DOHH2 (cell line): Measurements from ENCODE around the gene PDE7B.

ENCODE experiments used
- H3F3A ChIP-seq: fragments of 200-600 bp; sonication (generic), shearing (Covaris generic); 2 replicates; pipeline ENCODE4 v1.6.0; 2016; ENCODE audit warnings: antibody characterized with exemption, mild to moderate bottlenecking; ENCODE audit not compliant: control insufficient read depth, insufficient read depth
- H3K27ac ChIP-seq: fragments of 200-600 bp; sonication (generic); 2 replicates; pipeline ENCODE4 v1.5.1; 2014; ENCODE audit warnings: low read depth, mild to moderate bottlenecking, low read length, moderate library complexity
- H3K27me3 ChIP-seq: fragments of 200-600 bp; sonication (generic); 2 replicates; pipeline ENCODE4 v1.6.1; 2014; ENCODE audit warnings: mild to moderate bottlenecking, low read length, mixed read lengths; ENCODE audit not compliant: control insufficient read depth
- H3K36me3 ChIP-seq: fragments of 200-600 bp; sonication (generic); 2 replicates; pipeline ENCODE4 v1.6.1; 2014; ENCODE audit warnings: mild to moderate bottlenecking, low read length, moderate library complexity, mixed read lengths; ENCODE audit not compliant: control insufficient read depth
- H3K4me1 ChIP-seq: fragments of 200-600 bp; sonication (generic); 2 replicates; pipeline ENCODE4 v1.6.1; 2014; ENCODE audit warnings: mild to moderate bottlenecking, low read length, mixed read lengths; ENCODE audit not compliant: control insufficient read depth
- H3K4me2 ChIP-seq: fragments of 200-600 bp; sonication (generic); 2 replicates; pipeline ENCODE4 v1.6.0; 2014; ENCODE audit warnings: mild to moderate bottlenecking, low read length, moderate library complexity
- H3K4me3 ChIP-seq: fragments of 200-600 bp; sonication (generic); 2 replicates; pipeline ENCODE4 v1.5.1; 2014; ENCODE audit warnings: mild to moderate bottlenecking, low read length, mixed read lengths
- H3K79me2 ChIP-seq: fragments of 200-600 bp; sonication (generic); 2 replicates; pipeline ENCODE4 v1.6.1; 2014; ENCODE audit warnings: mild to moderate bottlenecking, low read length, mixed read lengths; ENCODE audit not compliant: control insufficient read depth
- H3K9me2 ChIP-seq: fragments of 200-600 bp; sonication (generic); replicated peaks from 2 replicates; pipeline ENCODE4 v1.6.1; 2014; ENCODE audit warnings: mild to moderate bottlenecking, low read length, mixed read lengths; ENCODE audit not compliant: control insufficient read depth
- H3K9me3 ChIP-seq: fragments of 200-600 bp; sonication (generic); 2 replicates; pipeline ENCODE4 v1.6.1; 2014; ENCODE audit warnings: antibody characterized with exemption, low read length, mixed read lengths; ENCODE audit not compliant: control insufficient read depth, insufficient read depth
- H4K20me1 ChIP-seq: fragments of 200-600 bp; sonication (generic); 2 replicates; pipeline ENCODE4 v1.6.0; 2014; ENCODE audit warnings: low read depth, mild to moderate bottlenecking, antibody characterized with exemption, low read length, moderate library complexity; ENCODE audit not compliant: control insufficient read depth, insufficient read depth
- EZH2phosphoT487 ChIP-seq: fragments of 200-600 bp; sonication (generic); IDR thresholded peaks from 2 replicates; pipeline ENCODE4 v1.6.1; 2017; ENCODE audit warnings: borderline replicate concordance, mild to moderate bottlenecking, antibody characterized with exemption, low read length, moderate library complexity, mixed read lengths
- TF ChIP-seq, protein P1 (sequence below): fragments of 200-600 bp; sonication (generic); IDR thresholded peaks from one replicate; pipeline ENCODE4 v1.5.1; 2014; ENCODE audit warnings: antibody characterized with exemption, mild to moderate bottlenecking, low read depth, low read length; ENCODE audit not compliant: poor library complexity, severe bottlenecking

The PDE7B gene

GRCh38 chr6:136169394-136170148 lies 318.1 kb downstream of the PDE7B start:
- no peak overlapping the region for H3K4me2 ChIP-seq
- H3K27me3 ChIP-seq: no peaks in the 10 kb centered on the region
- H4K20me1 ChIP-seq: no peaks in the 10 kb centered on the region
- TF ChIP-seq, protein P1, sequence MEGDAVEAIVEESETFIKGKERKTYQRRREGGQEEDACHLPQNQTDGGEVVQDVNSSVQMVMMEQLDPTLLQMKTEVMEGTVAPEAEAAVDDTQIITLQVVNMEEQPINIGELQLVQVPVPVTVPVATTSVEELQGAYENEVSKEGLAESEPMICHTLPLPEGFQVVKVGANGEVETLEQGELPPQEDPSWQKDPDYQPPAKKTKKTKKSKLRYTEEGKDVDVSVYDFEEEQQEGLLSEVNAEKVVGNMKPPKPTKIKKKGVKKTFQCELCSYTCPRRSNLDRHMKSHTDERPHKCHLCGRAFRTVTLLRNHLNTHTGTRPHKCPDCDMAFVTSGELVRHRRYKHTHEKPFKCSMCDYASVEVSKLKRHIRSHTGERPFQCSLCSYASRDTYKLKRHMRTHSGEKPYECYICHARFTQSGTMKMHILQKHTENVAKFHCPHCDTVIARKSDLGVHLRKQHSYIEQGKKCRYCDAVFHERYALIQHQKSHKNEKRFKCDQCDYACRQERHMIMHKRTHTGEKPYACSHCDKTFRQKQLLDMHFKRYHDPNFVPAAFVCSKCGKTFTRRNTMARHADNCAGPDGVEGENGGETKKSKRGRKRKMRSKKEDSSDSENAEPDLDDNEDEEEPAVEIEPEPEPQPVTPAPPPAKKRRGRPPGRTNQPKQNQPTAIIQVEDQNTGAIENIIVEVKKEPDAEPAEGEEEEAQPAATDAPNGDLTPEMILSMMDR: no peak
- no peak for TF ChIP-seq EZH2phosphoT487
- no peak overlapping the region for H3K4me3 ChIP-seq
- H3K9me2 ChIP-seq: no peaks in the 10 kb centered on the region
- no peaks in the 10 kb centered on the region for H3K36me3 ChIP-seq
- H3K27ac ChIP-seq: no peak overlapping the region
- no peaks in the 10 kb centered on the region for H3K9me3 ChIP-seq
- H3F3A ChIP-seq: no peaks in the 10 kb centered on the region
- no peaks in the 10 kb centered on the region for H3K79me2 ChIP-seq
- H3K4me1 ChIP-seq: no peaks in the 10 kb centered on the region

DNA sequence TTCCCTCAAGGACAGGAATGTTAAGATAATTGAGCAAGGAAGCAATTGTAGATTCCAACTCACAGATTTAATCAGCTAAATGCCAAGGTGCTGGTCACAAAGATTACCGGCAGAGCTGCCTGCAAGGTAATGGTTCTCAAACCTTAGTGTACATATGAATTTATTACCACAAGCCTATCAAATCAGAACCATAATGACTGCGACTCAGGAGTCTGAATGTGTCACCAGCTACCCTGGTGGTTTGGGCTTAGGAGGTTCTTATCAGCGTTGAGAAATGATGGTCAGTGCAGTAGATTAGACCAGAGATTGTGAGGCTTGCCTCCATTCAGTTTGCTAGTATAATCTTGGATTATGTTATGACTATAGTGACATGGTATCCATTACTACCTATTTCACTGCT lies 319.7 kb downstream of the PDE7B start:
- H3K4me1 ChIP-seq: no peaks in the 10 kb centered on the region
- no peaks in the 10 kb centered on the region for H3K9me3 ChIP-seq
- no peak overlapping the region for H3K4me2 ChIP-seq
- no peaks in the 10 kb centered on the region for H4K20me1 ChIP-seq
- H3K9me2 ChIP-seq: no peaks in the 10 kb centered on the region
- no peak overlapping the region for H3K4me3 ChIP-seq
- TF ChIP-seq, protein P1: no peak
- TF ChIP-seq EZH2phosphoT487: no peak
- no peak overlapping the region for H3K27ac ChIP-seq
- no peaks in the 10 kb centered on the region for H3K27me3 ChIP-seq
- H3K36me3 ChIP-seq: no peaks in the 10 kb centered on the region
- no peaks in the 10 kb centered on the region for H3K79me2 ChIP-seq
- no peaks in the 10 kb centered on the region for H3F3A ChIP-seq

- no peaks in the 10 kb centered on the region for H3K9me2 ChIP-seq
- H3K79me2 ChIP-seq: no peaks in the 10 kb centered on the region
- no peak overlapping the region for H3K4me3 ChIP-seq
- H3F3A ChIP-seq: no peaks in the 10 kb centered on the region
- no peaks in the 10 kb centered on the region for H3K9me3 ChIP-seq
- H3K36me3 ChIP-seq: no peaks in the 10 kb centered on the region
- TF ChIP-seq, protein P1: no peak
- no peak for TF ChIP-seq EZH2phosphoT487
- no peaks in the 10 kb centered on the region for H4K20me1 ChIP-seq
- H3K27me3 ChIP-seq: no peaks in the 10 kb centered on the region
- H3K4me2 ChIP-seq: no peak overlapping the region
- no peak overlapping the region for H3K27ac ChIP-seq
- H3K4me1 ChIP-seq: no peaks in the 10 kb centered on the region
Observed at GRCh38 chr6:136173519-136174507, 322.3 kb downstream of the PDE7B start.
